ENCODE data around the gene TNFRSF8.

GRCh38 chr1:12177156-12177998 is 114.3 kb downstream of the TNFRSF8 start:
- no peak for TF ChIP-seq POLR2AphosphoS5 (IDR thresholded peaks at IDR 0.05; ENCODE audit: low read depth, low read length)
- no peak for TF ChIP-seq REST (IDR thresholded peaks at IDR 0.05; ENCODE audit: insufficient read depth in 1 of 2, low read depth in 2 of 2, low read length in 2 of 2)
- no peak for TF ChIP-seq TAF1 (IDR thresholded peaks at IDR 0.05; ENCODE audit: borderline replicate concordance, insufficient read depth, low read length)
- TF ChIP-seq FOXP2 (optimal IDR thresholded peaks at IDR 0.05; ENCODE audit: borderline replicate concordance, extremely low read depth, extremely low read length, insufficient read depth): no peak
- no peak for TF ChIP-seq SIN3A (IDR thresholded peaks at IDR 0.05; ENCODE audit: borderline replicate concordance, insufficient read depth, low read length)
